Ishikawa (cell line): ENCODE results near the gene ZNF423.

Experiments used
- CEBPB ChIP-seq: IDR thresholded peaks from 2 replicates; pipeline ENCODE4 v1.6.1; 2012
- CREB1 ChIP-seq: IDR thresholded peaks from 2 replicates; pipeline ENCODE4 v1.6.1; 2012; ENCODE audit warnings: low read depth
- EGR1 ChIP-seq: IDR thresholded peaks from 2 replicates; pipeline ENCODE4 v1.6.1; 2012
- EP300 ChIP-seq: IDR thresholded peaks from 2 replicates; pipeline ENCODE4 v1.6.1; 2012; ENCODE audit warnings: borderline replicate concordance
- FOXM1 ChIP-seq: IDR thresholded peaks from 2 replicates; pipeline ENCODE4 v1.6.1; 2012; ENCODE audit warnings: low read depth, borderline replicate concordance
- MAX ChIP-seq: IDR thresholded peaks from 2 replicates; pipeline ENCODE4 v1.6.1; 2012
- NFIC ChIP-seq: IDR thresholded peaks from 2 replicates; pipeline ENCODE4 v1.6.1; 2012
- RAD21 ChIP-seq: IDR thresholded peaks from 2 replicates; pipeline ENCODE4 v1.6.1; 2012; ENCODE audit warnings: low read depth
- REST ChIP-seq: IDR thresholded peaks from 2 replicates; pipeline ENCODE4 v1.6.1; 2012; ENCODE audit warnings: low read depth, mild to moderate bottlenecking
- TAF1 ChIP-seq: IDR thresholded peaks from 2 replicates; pipeline ENCODE4 v1.6.1; 2012; ENCODE audit warnings: low read depth, mild to moderate bottlenecking
- TCF12 ChIP-seq: IDR thresholded peaks from 2 replicates; pipeline ENCODE4 v1.6.1; 2012; ENCODE audit warnings: low read depth
- TEAD4 ChIP-seq: IDR thresholded peaks from 2 replicates; pipeline ENCODE4 v1.6.1; 2012
- USF1 ChIP-seq: IDR thresholded peaks from 2 replicates; pipeline ENCODE4 v1.6.1; 2012
- YY1 ChIP-seq: IDR thresholded peaks from 2 replicates; pipeline ENCODE4 v1.6.1; 2012; ENCODE audit warnings: low read depth
- ZBTB7A ChIP-seq: IDR thresholded peaks from 2 replicates; pipeline ENCODE4 v1.6.1; 2012; ENCODE audit warnings: low read depth

ZNF423 gene

GRCh38 chr16:49455991-49456745, 399.7 kb downstream of the ZNF423 start:
- TF ChIP-seq TAF1, result no peak
- TF ChIP-seq RAD21, result no peak
- no peak for TF ChIP-seq EP300
- no peak for TF ChIP-seq NFIC
- no peak for TF ChIP-seq REST
- TF ChIP-seq EGR1, result no peak
- no peak for TF ChIP-seq ZBTB7A
- no peak for TF ChIP-seq FOXM1
- no peak for TF ChIP-seq YY1
- TF ChIP-seq MAX, result no peak
- TF ChIP-seq TEAD4, result no peak
- TF ChIP-seq CEBPB, result no peak
- no peak for TF ChIP-seq TCF12
- TF ChIP-seq CREB1, result no peak
- no peak for TF ChIP-seq USF1

- TF ChIP-seq TEAD4 (no peak), NFIC (no peak), RAD21 (no peak), TAF1 (no peak), USF1 (no peak), CREB1 (no peak), TCF12 (no peak), EGR1 (no peak), FOXM1 (no peak), ZBTB7A (no peak), EP300 (no peak), MAX (no peak), REST (no peak), YY1 (no peak), CEBPB (no peak)
Observed at GRCh38 chr16:49455181-49455990, 400.5 kb downstream of the ZNF423 start.

GRCh38 chr16:49454426-49455180, 401.3 kb downstream of the ZNF423 start:
- no peak for TF ChIP-seq USF1
- no peak for TF ChIP-seq EP300
- no peak for TF ChIP-seq MAX
- no peak for TF ChIP-seq TEAD4

- no peak for TF ChIP-seq TCF12
- TF ChIP-seq USF1, result peak; percentile 81
Observed at GRCh38 chr16:49453983-49454382, 401.9 kb downstream of the ZNF423 start.
